Transverse colon (tissue), 4 donors: ENCODE results near the gene KIZ. TPM values are rescaled to one million over a fixed set of nuclear protein-coding genes. Genes with fewer than 3 reads are reported as not detected.

ENCODE experiments used
- DNase-seq: peaks from one replicate; pipeline ENCODE4 v3.0.0-alpha.2; 2019
- H3K27ac ChIP-seq, 4 donors: fragments of 200-600 bp; sonication (generic); 2 replicates each; pipeline ENCODE4 v1.5.1; 2016 to 2018; ENCODE audit warnings: inconsistent platforms in 4 of 4
- H3K27me3 ChIP-seq: fragments of 200-600 bp; sonication (generic); 2 replicates; pipeline ENCODE4 v1.5.1; 2017; ENCODE audit warnings: inconsistent platforms
- H3K36me3 ChIP-seq, 4 donors: fragments of 200-600 bp; sonication (generic); 2 replicates each; pipeline ENCODE4 v1.5.1; 2017 to 2019; ENCODE audit warnings: inconsistent platforms in 4 of 4
- H3K4me1 ChIP-seq, 4 donors: fragments of 200-600 bp; sonication (generic); 2 replicates each; pipeline ENCODE4 v1.5.1; 2017 to 2020; ENCODE audit warnings: inconsistent platforms in 4 of 4
- H3K4me3 ChIP-seq, 4 donors: fragments of 200-600 bp; sonication (generic); 1 replicate in 1 of 4; 2 replicates in 3 of 4; pipeline versions ENCODE4 v1.5.1 to v1.6.1; 2017 to 2019; ENCODE audit warnings: inconsistent platforms in 4 of 4
- H3K9me3 ChIP-seq, 2 donors: fragments of 200-600 bp; sonication (generic); 2 replicates each; pipeline ENCODE4 v1.5.1; 2017 to 2019; ENCODE audit warnings: inconsistent platforms in 2 of 2
- CTCF ChIP-seq, 5 experiments: fragments of 200-600 bp in 3 of 5; fragments of 450-650 bp in 2 of 5; sonication (generic) in 3 of 5; IDR thresholded peaks; 1 replicate in 2 of 5; 2 replicates in 3 of 5; pipeline ENCODE4 v1.5.1; 2016 to 2017; ENCODE audit warnings: antibody characterized with exemption in 5 of 5, inconsistent platforms in 3 of 5, mild to moderate bottlenecking in 2 of 5, moderate library complexity in 1 of 5
- EP300 ChIP-seq: sonication (generic); formaldehyde crosslinking; IDR thresholded peaks from one replicate; pipeline ENCODE4 v1.6.1; 2017; ENCODE audit warnings: antibody characterized with exemption, low read depth
- POLR2A ChIP-seq: fragments of 450-650 bp; IDR thresholded peaks from one replicate; pipeline ENCODE4 v1.6.1; 2016; ENCODE audit warnings: antibody characterized with exemption, mild to moderate bottlenecking, moderate library complexity
- POLR2AphosphoS5 ChIP-seq, 3 donors: sonication (generic); formaldehyde crosslinking; IDR thresholded peaks; one replicate each; pipeline ENCODE4 v1.6.1; 2016; ENCODE audit warnings: antibody characterized with exemption in 3 of 3
- WGBS, 2 donors: methylation state at CpG; one replicate each; pipeline ENCODE4 v1.1.5; 2018; ENCODE audit warnings: low coverage in 1 of 2; 5-methylcytosine and 5-hydroxymethylcytosine counted together
- in situ Hi-C, 4 donors: fragments of 200-750 bp; cut with MboI; loops; one replicate each; pipeline versions ENCODE4 v1.15.0 to v1.15.1; 2017; ENCODE audit warnings: low sequenced_read_pairs in 3 of 4, low pct_ligation_motif_present in 1 of 4, low pct_unique_long_range_greater_than_20kb in 1 of 4
- intact Hi-C: fragments of 100-400 bp; cut with DNase I; formaldehyde crosslinking; loops from one replicate; pipeline ENCODE4 v1.15.1; 2023; ENCODE audit warnings: low total_unique reads
- total RNA-seq, 4 donors: library from RNA; depleted of rRNA; stranded (reverse); fragments of >200 nt; gene quantifications; one replicate each; pipeline ENCODE4 v1.1.0, GENCODE V29; 2016

KIZ gene
- total RNA-seq, 4 donors from 2014 or later, result 24.3 to 95.9 (median 36.9) TPM

- H3K27me3 ChIP-seq, result no peaks in the 10 kb centered on the region
- intact Hi-C loops, result no loop called here
- in situ Hi-C loops, result no loop called here
- peak overlapping the region; percentile 10 to 78 (median 31) for H3K27ac ChIP-seq
- peaks cover 0 to 12% (median 10%) of the 10 kb centered on the region in 4 donors for H3K4me1 ChIP-seq
- WGBS, 2 donors, result 87% methylated on average over 3 of the region's 3 CpGs; no CpG with 5 or more reads in 1 of the 2 donors
- DNase-seq, result no peak
- no peaks in the 10 kb centered on the region for H3K36me3 ChIP-seq
- no peak overlapping the region for H3K4me3 ChIP-seq
- peaks cover 6 to 8% of the 10 kb centered on the region in 2 donors for H3K9me3 ChIP-seq
- no peak for TF ChIP-seq POLR2A
- TF ChIP-seq POLR2AphosphoS5 (IDR thresholded peaks at IDR 0.05), result no peak
Measured at GRCh38 chr20:21181028-21181427, 55.1 kb downstream of the KIZ start.

- in situ Hi-C loops, result no loop called here
- H3K27ac ChIP-seq, result peak overlapping the region; percentile 45 to 78 (median 54)
Measured at GRCh38 chr20:21182832-21183563, 57.1 kb downstream of the KIZ start.

GRCh38 chr20:21183722-21184121 is 57.8 kb downstream of the KIZ start:
- in situ Hi-C loops, result no loop called here
- Histone ChIP-seq H3K4me1 (peaks cover 0 to 12% (median 10%) of the 10 kb centered on the region in 4 donors), H3K27ac (peak overlapping the region; percentile 36 to 78 (median 54)), H3K9me3 (no peaks in the 10 kb centered on the region), H3K36me3 (no peaks in the 10 kb centered on the region), H3K4me3 (no peak overlapping the region), H3K27me3 (no peaks in the 10 kb centered on the region)
- TF ChIP-seq POLR2AphosphoS5 (IDR thresholded peaks at IDR 0.05) (no peak), EP300 (no peak), POLR2A (no peak), CTCF (IDR thresholded peaks at IDR 0.05) (no peak)
- 49 to 67% methylated on average over 2 of the region's 2 CpGs for WGBS, 2 donors
- DNase-seq, result no peak
- intact Hi-C loops, result no loop called here

More at GRCh38 chr20:21182832-21183563, 57.1 kb downstream of the KIZ start:
- DNase-seq, result peak; percentile 22
- TF ChIP-seq EP300 (peak; percentile 8), POLR2A (no peak), POLR2AphosphoS5 (IDR thresholded peaks at IDR 0.05) (peak in 1 of 3 donors; percentile 45), CTCF (IDR thresholded peaks at IDR 0.05) (no peak)
- H3K4me1 ChIP-seq, result peaks cover 0 to 12% (median 10%) of the 10 kb centered on the region in 4 donors
- 23 to 46% methylated on average over 7 of the region's 7 CpGs for WGBS, 2 donors
- H3K36me3 ChIP-seq, result no peaks in the 10 kb centered on the region
- intact Hi-C loops, result no loop called here
- H3K4me3 ChIP-seq, result no peak overlapping the region
- peaks cover 0 to under 1% of the 10 kb centered on the region in 2 donors for H3K9me3 ChIP-seq
- H3K27me3 ChIP-seq, result no peaks in the 10 kb centered on the region

GRCh38 chr20:21184819-21185218 is 58.9 kb downstream of the KIZ start:
- WGBS, 2 donors, result 95 to 100% methylated on average over 3 of the region's 3 CpGs
- no peaks in the 10 kb centered on the region for H3K9me3 ChIP-seq
- H3K27me3 ChIP-seq, result no peaks in the 10 kb centered on the region
- peak overlapping the region; percentile 36 to 78 (median 54) for H3K27ac ChIP-seq
- intact Hi-C loops (no loop called here), in situ Hi-C loops (no loop called here)
- H3K4me3 ChIP-seq, result no peak overlapping the region
- no peaks in the 10 kb centered on the region for H3K36me3 ChIP-seq
- no peak for TF ChIP-seq EP300
- no peak for TF ChIP-seq CTCF (IDR thresholded peaks at IDR 0.05)
- no peak for TF ChIP-seq POLR2A
- TF ChIP-seq POLR2AphosphoS5 (IDR thresholded peaks at IDR 0.05), result no peak
- DNase-seq, result no peak
- H3K4me1 ChIP-seq, result peaks cover 0 to 12% (median 10%) of the 10 kb centered on the region in 4 donors
